Parathyroid adenoma (tissue), 2 donors: ENCODE results near the gene ZNF726.
"Not testable (repeated sequence)": the region's sequence is repeated elsewhere in the genome, so short reads cannot be mapped to it uniquely, and the experiment has no call there.

Experiments used
- H2AFZ ChIP-seq: fragments of 300-600 bp; sonication (generic); one replicate; pipeline ENCODE4 v1.7.0; 2017; ENCODE audit warnings: antibody characterized with exemption, mild to moderate bottlenecking
- H3K27ac ChIP-seq: fragments of 300-600 bp; sonication (generic); one replicate; pipeline ENCODE4 v1.7.0; 2017
- H3K27me3 ChIP-seq: fragments of 300-600 bp; sonication (generic); one replicate; pipeline ENCODE4 v1.7.0; 2017; ENCODE audit warnings: low read length; ENCODE audit not compliant: control insufficient read depth, insufficient read depth
- H3K36me3 ChIP-seq: fragments of 300-600 bp; sonication (generic); one replicate; pipeline ENCODE4 v1.7.0; 2017; ENCODE audit warnings: low read length; ENCODE audit not compliant: control insufficient read depth, insufficient read depth
- H3K4me1 ChIP-seq: fragments of 300-600 bp; sonication (generic); one replicate; pipeline ENCODE4 v1.7.0; 2017; ENCODE audit warnings: control low read depth
- H3K4me2 ChIP-seq: fragments of 300-600 bp; sonication (generic); one replicate; pipeline ENCODE4 v1.7.0; 2017; ENCODE audit warnings: low read length
- H3K4me3 ChIP-seq: fragments of 300-600 bp; sonication (generic); one replicate; pipeline ENCODE4 v1.7.0; 2017; ENCODE audit warnings: low read depth, low read length
- H3K79me2 ChIP-seq: fragments of 300-600 bp; sonication (generic); one replicate; pipeline ENCODE4 v1.7.0; 2017; ENCODE audit warnings: control low read depth
- H3K9ac ChIP-seq: fragments of 300-600 bp; sonication (generic); one replicate; pipeline ENCODE4 v1.7.0; 2017; ENCODE audit warnings: mild to moderate bottlenecking
- H3K9me3 ChIP-seq: fragments of 300-600 bp; sonication (generic); one replicate; pipeline ENCODE4 v1.7.0; 2017; ENCODE audit warnings: low read length; ENCODE audit not compliant: control insufficient read depth
- TF ChIP-seq, protein P1 (sequence below): fragments of 300-600 bp; sonication (generic); IDR thresholded peaks from one replicate; pipeline ENCODE4 v1.7.0; 2017; ENCODE audit warnings: antibody characterized with exemption, mild to moderate bottlenecking
- donor health status: primary hyperparathyroidism.

The ZNF726 gene

DNA sequence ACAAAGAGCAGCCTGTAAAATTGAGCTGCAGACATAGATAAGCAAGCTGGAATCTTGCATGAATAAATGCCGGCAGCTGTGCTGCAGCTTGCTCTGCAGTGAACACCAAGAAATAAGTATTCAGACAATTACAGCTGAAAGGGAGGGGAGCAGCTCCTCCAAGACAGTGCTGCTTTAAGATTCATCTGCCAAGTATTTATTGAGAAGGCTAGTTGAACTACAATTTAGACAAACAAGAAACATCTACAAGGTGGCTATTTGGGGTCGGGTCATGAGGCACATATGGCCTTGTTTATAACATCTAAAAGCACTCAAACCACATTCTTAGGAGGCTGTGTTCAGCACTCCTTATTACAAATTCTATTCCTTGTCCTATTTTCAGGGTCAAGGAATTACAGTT lies 34.9 kb downstream of the ZNF726 start:
- H3K9me3 ChIP-seq = no peaks in the 10 kb centered on the region
- H3K27ac ChIP-seq = no peak overlapping the region
- no peaks in the 10 kb centered on the region for H3K36me3 ChIP-seq
- no peak overlapping the region for H3K9ac ChIP-seq
- H3K4me3 ChIP-seq = no peak overlapping the region
- H3K4me2 ChIP-seq = no peak overlapping the region
- H2AFZ ChIP-seq = no peak overlapping the region
- no peaks in the 10 kb centered on the region for H3K4me1 ChIP-seq
- no peaks in the 10 kb centered on the region for H3K79me2 ChIP-seq
- TF ChIP-seq, protein P1, sequence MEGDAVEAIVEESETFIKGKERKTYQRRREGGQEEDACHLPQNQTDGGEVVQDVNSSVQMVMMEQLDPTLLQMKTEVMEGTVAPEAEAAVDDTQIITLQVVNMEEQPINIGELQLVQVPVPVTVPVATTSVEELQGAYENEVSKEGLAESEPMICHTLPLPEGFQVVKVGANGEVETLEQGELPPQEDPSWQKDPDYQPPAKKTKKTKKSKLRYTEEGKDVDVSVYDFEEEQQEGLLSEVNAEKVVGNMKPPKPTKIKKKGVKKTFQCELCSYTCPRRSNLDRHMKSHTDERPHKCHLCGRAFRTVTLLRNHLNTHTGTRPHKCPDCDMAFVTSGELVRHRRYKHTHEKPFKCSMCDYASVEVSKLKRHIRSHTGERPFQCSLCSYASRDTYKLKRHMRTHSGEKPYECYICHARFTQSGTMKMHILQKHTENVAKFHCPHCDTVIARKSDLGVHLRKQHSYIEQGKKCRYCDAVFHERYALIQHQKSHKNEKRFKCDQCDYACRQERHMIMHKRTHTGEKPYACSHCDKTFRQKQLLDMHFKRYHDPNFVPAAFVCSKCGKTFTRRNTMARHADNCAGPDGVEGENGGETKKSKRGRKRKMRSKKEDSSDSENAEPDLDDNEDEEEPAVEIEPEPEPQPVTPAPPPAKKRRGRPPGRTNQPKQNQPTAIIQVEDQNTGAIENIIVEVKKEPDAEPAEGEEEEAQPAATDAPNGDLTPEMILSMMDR = no peak
- no peaks in the 10 kb centered on the region for H3K27me3 ChIP-seq

DNA sequence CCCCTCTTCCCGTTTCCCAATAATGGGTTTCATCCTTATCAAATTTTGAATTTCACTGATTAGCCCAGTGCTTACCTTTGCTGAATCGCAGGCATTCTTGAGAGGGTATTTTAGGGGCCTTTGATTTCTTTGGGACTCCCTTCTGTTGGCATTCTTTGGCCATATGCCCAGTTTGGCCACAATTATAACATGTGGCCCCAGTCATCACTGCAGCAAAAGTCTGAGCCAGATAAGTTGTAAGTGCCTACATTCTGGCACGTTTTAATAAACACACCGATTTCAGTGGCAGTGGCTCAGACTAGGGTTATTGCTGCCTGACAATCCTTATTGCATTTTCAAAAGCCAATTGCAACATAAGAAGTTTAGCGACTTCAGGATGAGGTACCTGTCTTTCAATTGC lies 41.4 kb downstream of the ZNF726 start:
- no peaks in the 10 kb centered on the region for H3K79me2 ChIP-seq
- no peak overlapping the region for H2AFZ ChIP-seq
- no peak overlapping the region for H3K9ac ChIP-seq
- H3K4me1 ChIP-seq = no peaks in the 10 kb centered on the region
- H3K9me3 ChIP-seq = no peaks in the 10 kb centered on the region
- no peak overlapping the region for H3K4me2 ChIP-seq
- no peaks in the 10 kb centered on the region for H3K36me3 ChIP-seq
- no peak overlapping the region for H3K27ac ChIP-seq
- H3K27me3 ChIP-seq = no peaks in the 10 kb centered on the region
- H3K4me3 ChIP-seq = no peak overlapping the region
- TF ChIP-seq, protein P1 = no peak

DNA sequence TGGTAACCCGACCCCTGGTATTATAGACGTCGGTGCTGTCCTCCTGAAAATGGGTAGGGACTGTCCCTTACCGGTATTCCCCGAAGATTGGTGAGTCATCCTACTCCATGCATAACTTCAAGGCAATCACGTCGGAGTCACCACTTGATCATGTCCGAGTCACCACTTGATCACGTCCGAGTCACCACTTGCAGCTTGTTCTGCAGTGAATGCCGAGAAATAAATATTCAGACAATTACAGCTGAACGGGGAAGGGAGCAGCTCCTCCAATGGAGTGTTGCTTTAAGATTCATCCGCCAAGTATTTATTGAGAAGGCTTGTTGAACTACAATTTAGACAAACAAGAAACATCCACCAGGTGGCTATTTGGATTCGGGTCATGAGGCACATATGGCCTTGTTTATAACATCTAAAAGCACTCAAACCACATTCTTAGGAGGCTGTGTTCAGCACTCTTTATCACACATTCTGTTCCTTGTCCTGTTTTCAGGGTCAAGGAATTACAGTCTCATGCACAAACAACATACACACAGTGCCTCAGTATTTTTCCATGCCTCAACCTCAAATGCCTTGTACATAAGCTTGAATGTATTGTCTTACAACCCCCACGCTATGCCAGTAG lies 43.1 kb downstream of the ZNF726 start:
- no peaks in the 10 kb centered on the region for H3K79me2 ChIP-seq
- no peak overlapping the region for H3K9ac ChIP-seq
- no peak overlapping the region for H3K4me3 ChIP-seq
- H3K27me3 ChIP-seq = no peaks in the 10 kb centered on the region
- no peak overlapping the region for H3K27ac ChIP-seq
- TF ChIP-seq, protein P1 = no peak
- no peaks in the 10 kb centered on the region for H3K4me1 ChIP-seq
- H2AFZ ChIP-seq = no peak overlapping the region
- no peaks in the 10 kb centered on the region for H3K9me3 ChIP-seq
- H3K36me3 ChIP-seq = no peaks in the 10 kb centered on the region
- no peak overlapping the region for H3K4me2 ChIP-seq

DNA sequence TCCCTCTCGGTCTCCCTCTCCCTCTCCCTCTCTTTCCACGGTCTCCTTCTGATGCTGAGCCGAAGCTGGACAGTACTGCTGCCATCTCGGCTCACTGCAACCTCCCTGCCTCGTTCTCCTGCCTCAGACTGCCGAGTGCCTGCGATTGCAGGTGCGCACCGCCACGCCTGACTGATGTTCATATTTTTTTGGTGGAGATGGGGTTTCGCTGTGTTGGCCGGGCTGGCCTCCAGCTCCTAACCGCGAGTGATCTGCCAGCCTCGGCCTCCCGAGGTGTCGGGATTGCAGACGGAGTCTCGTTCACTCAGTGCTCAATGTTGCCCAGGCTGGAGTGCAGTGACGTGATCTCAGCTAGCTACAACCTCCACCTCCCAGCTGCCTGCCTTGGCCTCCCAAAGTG lies 48.7 kb downstream of the ZNF726 start:
- not testable (repeated sequence) for H2AFZ ChIP-seq, H3K27me3 ChIP-seq, H3K4me3 ChIP-seq, H3K4me2 ChIP-seq, H3K79me2 ChIP-seq, H3K4me1 ChIP-seq, H3K9me3 ChIP-seq, H3K36me3 ChIP-seq, H3K27ac ChIP-seq, H3K9ac ChIP-seq

DNA sequence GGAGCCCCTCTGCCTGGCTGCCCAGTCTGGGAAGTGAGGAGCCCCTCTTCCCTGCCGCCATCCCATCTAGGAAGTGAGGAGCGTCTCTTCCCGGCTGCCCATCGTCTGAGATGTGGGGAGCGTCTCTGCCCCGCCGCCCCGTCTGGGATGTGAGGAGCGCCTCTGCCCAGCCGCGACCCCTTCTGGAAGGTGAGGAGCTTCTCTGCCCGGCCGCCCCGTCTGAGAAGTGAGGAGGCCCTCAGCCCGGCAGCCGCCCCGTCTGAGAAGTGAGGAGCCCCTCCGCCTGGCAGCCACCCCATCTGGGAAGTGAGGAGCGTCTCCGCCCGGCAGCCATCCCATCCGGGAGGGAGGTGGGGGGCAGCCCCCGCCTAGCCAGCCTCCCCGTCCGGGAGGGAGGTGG lies 49.2 kb downstream of the ZNF726 start:
- H3K79me2 ChIP-seq, H2AFZ ChIP-seq, H3K27me3 ChIP-seq, H3K4me1 ChIP-seq, H3K27ac ChIP-seq, H3K36me3 ChIP-seq, H3K9ac ChIP-seq, H3K4me2 ChIP-seq, H3K9me3 ChIP-seq, H3K4me3 ChIP-seq: not testable (repeated sequence)

DNA sequence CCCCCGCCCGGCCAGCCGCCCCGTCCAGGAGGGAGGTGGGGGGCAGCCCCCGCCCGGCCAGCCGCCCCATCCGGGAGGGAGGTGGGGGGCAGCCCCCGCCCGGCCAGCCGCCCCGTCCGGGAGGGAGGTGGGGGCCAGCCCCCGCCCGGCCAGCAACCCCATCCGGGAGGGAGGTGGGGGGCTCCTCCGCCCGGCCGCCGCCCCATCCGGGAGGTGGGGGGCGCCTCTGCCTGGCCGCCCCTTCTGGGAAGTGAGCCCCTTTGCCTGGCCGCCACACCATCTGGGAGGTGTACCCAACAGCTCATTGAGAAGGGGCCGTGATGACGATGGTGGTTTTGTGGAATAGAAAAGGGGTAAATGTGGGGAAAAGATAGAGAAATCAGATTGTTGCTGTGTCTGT lies 49.6 kb downstream of the ZNF726 start:
- H3K9me3 ChIP-seq, H3K27ac ChIP-seq, H3K36me3 ChIP-seq, H3K4me2 ChIP-seq, H2AFZ ChIP-seq, H3K79me2 ChIP-seq, H3K4me1 ChIP-seq, H3K9ac ChIP-seq, H3K27me3 ChIP-seq, H3K4me3 ChIP-seq: not testable (repeated sequence)
